GM12864 (cell line): ENCODE data around the gene SMYD3.
"Not testable (repeated sequence)": the region's sequence is repeated elsewhere in the genome, so short reads cannot be mapped to it uniquely, and the experiment has no call there.

Experiments
- DNase-seq: peaks from one replicate; pipeline ENCODE4 v3.0.0-alpha.2; 2011; ENCODE audit warnings: low read depth
- H3K4me3 ChIP-seq: 2 replicates; pipeline ENCODE4 v1.5.1; 2011; ENCODE audit warnings: mild to moderate bottlenecking, low read depth, low read length, control low read depth
- TF ChIP-seq, protein P1 (sequence below): IDR thresholded peaks from 2 replicates; pipeline ENCODE4 v1.5.1; 2011; ENCODE audit warnings: low read depth, mild to moderate bottlenecking, moderate library complexity, low read length, control low read depth, inconsistent platforms; ENCODE audit errors: missing control alignments

The SMYD3 gene

DNA sequence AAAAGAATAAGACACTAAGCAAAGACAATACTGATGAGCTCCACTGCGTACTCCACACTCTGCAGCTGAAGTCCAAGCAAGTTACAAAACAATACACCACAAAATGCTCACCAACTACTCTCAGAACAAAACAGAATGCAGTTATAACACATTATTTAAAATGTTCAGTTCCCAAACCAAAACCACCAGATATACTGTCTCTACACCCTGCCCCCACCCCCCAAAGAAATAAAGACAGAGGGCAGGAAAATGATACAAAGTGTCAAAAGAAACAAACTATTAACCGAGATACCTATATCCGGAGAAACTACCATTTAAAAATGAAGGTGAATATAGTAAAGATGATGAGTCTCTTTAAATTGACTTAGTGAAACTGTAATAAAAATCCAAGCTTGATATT, 729.3 kb downstream of the SMYD3 start:
- TF ChIP-seq, protein P1, sequence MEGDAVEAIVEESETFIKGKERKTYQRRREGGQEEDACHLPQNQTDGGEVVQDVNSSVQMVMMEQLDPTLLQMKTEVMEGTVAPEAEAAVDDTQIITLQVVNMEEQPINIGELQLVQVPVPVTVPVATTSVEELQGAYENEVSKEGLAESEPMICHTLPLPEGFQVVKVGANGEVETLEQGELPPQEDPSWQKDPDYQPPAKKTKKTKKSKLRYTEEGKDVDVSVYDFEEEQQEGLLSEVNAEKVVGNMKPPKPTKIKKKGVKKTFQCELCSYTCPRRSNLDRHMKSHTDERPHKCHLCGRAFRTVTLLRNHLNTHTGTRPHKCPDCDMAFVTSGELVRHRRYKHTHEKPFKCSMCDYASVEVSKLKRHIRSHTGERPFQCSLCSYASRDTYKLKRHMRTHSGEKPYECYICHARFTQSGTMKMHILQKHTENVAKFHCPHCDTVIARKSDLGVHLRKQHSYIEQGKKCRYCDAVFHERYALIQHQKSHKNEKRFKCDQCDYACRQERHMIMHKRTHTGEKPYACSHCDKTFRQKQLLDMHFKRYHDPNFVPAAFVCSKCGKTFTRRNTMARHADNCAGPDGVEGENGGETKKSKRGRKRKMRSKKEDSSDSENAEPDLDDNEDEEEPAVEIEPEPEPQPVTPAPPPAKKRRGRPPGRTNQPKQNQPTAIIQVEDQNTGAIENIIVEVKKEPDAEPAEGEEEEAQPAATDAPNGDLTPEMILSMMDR = no peak
- DNase-seq = no peak
- H3K4me3 ChIP-seq = no peak overlapping the region

DNA sequence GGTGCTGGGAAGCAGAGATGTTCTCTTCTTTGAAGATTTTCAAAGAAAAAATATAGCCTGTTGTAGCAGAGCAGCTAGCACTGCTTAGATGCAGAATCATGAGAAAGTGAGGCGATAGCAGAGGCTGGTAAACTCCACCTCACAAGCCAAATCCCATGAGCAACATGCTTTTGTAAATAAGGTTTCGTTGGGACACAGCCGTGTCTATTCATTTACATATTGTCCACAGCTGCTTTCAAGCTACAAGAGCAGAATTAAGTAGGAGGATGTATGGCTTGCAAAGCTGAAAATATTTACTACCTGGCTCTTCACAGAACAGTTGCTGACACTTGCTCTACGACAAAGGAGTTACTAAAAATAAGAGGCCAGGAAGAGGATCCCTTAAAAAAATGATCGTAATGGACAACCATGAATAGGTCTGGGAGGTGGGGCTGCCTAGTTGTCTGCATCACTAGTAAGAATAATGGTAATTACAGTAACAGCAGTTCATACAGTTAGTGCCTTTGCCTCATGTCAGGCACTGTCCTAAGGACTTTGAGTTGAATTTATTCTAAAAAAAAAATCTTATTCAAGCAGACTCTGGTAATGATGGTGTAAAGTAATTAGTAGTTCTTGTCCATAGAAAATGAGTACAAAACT, 730.3 kb downstream of the SMYD3 start:
- TF ChIP-seq, protein P1 = no peak
- DNase-seq = no peak
- H3K4me3 ChIP-seq = no peak overlapping the region

DNA sequence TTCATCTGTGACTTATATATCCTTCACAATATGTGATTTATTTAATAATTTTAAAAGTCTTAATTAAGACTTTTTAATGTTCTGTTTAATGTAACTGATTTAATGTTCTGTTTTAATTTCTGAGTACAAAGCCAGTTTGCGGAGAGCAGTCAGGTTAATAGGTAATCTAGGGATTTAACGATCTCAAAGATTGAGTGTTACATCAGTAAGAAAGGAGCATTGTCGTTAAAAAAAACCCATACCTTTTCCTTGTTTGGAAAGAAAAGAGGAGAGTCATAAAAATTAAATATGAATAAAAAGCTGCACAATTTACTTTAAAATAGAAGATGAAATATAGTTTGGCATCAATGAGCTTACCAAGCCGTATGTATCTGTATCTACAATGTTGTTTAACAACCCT, 730.9 kb downstream of the SMYD3 start:
- no peak overlapping the region for H3K4me3 ChIP-seq
- no peak for DNase-seq
- TF ChIP-seq, protein P1 = no peak

DNA sequence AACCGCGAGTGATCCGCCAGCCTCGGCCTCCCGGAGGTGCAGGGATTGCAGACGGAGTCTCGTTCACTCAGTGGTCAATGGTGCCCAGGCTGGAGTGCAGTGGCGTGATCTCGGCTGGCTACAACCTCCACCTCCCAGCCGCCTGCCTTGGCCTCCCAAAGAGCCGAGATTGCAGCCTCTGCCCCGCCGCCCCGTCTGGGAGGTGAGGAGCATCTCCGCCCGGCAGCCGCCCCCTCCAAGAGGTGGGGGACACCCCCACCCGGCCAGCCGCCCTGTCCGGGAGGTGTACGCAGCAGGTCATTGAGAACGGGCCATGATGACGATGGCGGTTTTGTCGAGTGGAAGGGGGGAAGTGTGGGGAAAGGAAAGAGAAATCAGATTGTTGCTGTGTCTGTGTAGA, 732.1 kb downstream of the SMYD3 start:
- DNase-seq, H3K4me3 ChIP-seq: not testable (repeated sequence)

DNA sequence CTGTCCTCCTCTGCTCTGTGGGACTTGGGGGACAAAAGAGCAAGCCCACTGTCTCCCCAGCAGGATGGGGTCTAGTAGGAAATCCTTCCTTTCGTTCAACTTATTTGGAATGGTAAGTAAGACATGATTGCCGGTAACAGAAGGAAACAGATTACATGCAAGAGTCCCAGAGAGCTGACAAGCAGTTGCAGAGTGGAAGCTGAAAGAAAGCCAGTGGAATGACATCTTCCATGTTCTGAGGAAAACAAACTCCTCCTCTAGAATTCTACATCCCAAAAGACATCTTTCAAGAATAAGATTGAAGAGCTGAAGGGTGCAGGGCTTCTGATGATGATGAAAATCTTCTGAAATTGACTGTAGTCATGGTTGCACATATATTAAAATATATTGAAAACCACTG, 732.9 kb downstream of the SMYD3 start:
- no peak overlapping the region for H3K4me3 ChIP-seq
- DNase-seq = no peak
- TF ChIP-seq, protein P1 = no peak

DNA sequence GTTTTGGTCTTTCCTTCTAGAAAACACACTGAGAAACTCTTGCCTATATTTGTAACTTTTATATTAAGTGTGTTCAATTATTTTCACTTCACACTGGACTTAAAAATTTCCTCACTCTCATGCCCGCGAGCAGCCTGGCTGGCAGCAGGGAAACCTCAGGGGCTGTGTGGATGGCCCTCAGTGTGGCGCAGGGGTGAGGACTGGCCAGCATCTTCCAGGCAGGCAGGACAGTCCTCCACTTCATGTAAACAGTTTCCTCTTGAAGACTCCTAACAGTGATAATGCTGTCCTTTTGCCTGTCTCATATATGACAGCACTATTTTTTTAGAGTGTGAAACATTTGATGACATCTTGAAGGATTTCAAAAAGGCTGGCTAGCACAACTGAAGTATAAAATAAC, 733.7 kb downstream of the SMYD3 start:
- no peak overlapping the region for H3K4me3 ChIP-seq
- no peak for DNase-seq
- TF ChIP-seq, protein P1 = no peak

DNA sequence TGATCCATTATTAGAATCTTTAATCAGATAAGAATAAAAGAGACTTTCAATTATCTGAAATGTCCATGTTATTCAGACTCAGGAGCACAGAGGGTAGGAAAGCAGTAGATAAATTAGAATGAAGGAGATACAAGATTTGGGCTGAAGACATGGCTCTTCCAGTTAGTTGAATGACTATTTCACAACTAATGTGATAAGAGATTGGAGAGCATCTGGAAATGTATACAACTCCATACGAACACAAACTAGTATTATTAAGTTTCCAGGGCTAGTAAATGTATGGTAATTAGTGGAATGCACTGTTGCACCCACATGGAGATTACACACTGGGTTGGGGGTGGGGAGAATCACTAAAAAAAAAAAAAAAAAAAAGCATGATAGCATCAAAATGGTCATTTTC, 734.3 kb downstream of the SMYD3 start:
- no peak overlapping the region for H3K4me3 ChIP-seq
- TF ChIP-seq, protein P1 = no peak
- DNase-seq = no peak

DNA sequence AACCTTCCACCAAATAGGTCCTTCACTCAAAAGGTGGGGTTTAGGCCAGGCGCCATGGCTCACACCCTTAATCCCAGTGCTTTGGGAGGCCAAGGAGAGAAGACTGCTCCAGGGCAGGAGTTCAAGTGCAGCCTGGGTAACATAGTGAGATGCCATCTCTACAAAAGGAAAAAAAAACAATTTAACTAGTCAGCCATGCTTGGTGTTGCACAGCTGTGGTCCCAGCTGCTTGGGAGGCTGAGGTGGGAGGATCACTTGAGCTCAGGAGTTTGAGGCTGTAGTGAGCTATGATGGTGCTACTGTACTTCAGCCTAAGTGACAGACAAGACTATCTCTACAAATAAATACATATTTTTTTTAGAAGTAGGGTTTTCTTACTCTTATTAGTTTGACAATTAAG, 734.8 kb downstream of the SMYD3 start:
- TF ChIP-seq, protein P1 = no peak
- H3K4me3 ChIP-seq = no peak overlapping the region
- no peak for DNase-seq
